OCI-LY1 (cell line): Measurements from ENCODE around the gene PCDHB4.
"Not testable (repeated sequence)": the region's sequence is repeated elsewhere in the genome, so short reads cannot be mapped to it uniquely, and the experiment has no call there.

ENCODE experiments used
- EZH2 ChIP-seq: fragments of 200-600 bp; sonication (generic), shearing (Covaris generic); IDR thresholded peaks from 2 replicates; pipeline ENCODE4 v1.8.0; 2017; ENCODE audit warnings: borderline replicate concordance, mixed run types, mild to moderate bottlenecking, antibody characterized with exemption, low read length, moderate library complexity, mixed read lengths
- TF ChIP-seq, protein P1 (sequence below): fragments of 200-600 bp; sonication (generic), shearing (Covaris generic); IDR thresholded peaks from 2 replicates; pipeline ENCODE4 v1.5.1; 2017; ENCODE audit warnings: mild to moderate bottlenecking, antibody characterized with exemption, low read length, moderate library complexity, mixed read lengths

GRCh38 chr5:141137346-141137745 lies 15.7 kb downstream of the PCDHB4 start:
- TF ChIP-seq, protein P1, sequence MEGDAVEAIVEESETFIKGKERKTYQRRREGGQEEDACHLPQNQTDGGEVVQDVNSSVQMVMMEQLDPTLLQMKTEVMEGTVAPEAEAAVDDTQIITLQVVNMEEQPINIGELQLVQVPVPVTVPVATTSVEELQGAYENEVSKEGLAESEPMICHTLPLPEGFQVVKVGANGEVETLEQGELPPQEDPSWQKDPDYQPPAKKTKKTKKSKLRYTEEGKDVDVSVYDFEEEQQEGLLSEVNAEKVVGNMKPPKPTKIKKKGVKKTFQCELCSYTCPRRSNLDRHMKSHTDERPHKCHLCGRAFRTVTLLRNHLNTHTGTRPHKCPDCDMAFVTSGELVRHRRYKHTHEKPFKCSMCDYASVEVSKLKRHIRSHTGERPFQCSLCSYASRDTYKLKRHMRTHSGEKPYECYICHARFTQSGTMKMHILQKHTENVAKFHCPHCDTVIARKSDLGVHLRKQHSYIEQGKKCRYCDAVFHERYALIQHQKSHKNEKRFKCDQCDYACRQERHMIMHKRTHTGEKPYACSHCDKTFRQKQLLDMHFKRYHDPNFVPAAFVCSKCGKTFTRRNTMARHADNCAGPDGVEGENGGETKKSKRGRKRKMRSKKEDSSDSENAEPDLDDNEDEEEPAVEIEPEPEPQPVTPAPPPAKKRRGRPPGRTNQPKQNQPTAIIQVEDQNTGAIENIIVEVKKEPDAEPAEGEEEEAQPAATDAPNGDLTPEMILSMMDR: not testable (repeated sequence)
- TF ChIP-seq EZH2: not testable (repeated sequence)
